ENCODE measurements around the gene PNKD.

DNA sequence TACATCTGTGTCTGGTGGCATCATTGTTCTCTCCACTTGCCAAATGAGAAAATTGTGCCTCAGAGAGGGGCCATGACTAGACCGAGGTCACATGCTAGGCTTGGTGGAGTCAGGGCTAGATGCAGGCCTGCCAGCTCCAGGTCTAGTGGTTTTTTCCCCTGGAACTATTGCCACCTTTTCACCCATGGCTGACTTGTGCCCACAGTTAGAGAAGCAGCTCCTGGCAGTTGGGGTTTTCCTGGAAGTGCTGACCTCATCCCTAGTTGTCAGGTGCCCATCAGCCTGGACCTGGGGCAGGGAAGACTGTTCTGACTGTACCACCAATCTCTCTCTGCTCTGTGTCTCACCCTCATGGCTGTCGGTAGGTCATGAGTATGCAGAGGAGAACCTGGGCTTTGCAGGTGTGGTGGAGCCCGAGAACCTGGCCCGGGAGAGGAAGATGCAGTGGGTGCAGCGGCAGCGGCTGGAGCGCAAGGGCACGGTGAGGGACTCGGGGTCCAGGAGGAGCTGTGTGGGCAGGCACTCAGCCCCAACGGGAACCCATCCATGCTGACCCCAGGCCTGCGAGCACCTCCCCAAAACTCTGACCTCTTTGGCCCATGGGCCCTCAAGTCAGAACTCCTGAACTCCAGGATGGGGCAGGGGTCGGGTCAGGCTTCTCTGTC is 73.9 kb downstream of the PNKD start:
- TF ChIP-seq CTCF (IDR thresholded peaks at IDR 0.05) (no peak), EP300 (IDR thresholded peaks at IDR 0.05) (no peak), POLR2A (IDR thresholded peaks at IDR 0.05) (no peak)
